Stimulated activated CD4-positive, alpha-beta T cell treated with anti-CD3 and anti-CD28 coated beads, Interleukin-4, amount 100 ng/mL, for 1 hour (primary cell): ENCODE data around the gene CHURC1.
"Not testable (repeated sequence)": the region's sequence is repeated elsewhere in the genome, so short reads cannot be mapped to it uniquely, and the experiment has no call there.

Experiments used
- DNase-seq: peaks from one replicate; pipeline ENCODE4 v3.0.0-alpha.2; 2020

CHURC1 gene

DNA sequence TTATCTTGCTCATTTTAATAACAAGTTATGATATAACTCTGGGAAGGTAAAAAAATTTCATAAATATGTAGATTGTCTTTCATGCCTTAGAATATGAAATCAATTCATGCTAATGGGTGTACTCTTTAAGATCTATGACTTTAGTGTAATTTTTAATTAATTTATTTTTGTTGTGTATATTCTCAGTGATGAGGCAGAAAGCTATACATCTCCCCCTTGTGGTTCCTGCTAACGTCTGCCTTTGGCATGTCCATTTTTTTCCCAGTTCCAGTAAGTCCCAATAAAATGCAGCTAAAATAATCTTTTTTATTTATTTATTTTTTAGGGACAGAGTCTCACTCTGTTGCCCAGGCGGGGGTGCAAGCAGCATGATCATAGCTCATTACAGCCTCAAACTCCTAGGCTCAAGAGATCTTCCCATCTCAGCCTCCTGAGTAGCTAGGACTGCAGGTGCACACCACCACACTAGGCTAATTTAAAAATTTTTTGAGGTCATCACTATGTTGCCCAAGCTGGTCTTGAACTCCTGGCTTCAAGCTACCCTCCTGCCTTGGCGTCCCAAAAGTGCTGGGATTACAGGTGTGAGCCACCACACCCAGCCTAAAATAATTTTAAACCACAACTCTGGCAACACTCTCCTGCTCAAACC is 3.3 kb upstream of the CHURC1 start:
- DNase-seq, result no peak

GRCh38 chr14:64912261-64912660 is 2.0 kb upstream of the CHURC1 start:
- no peak for DNase-seq

DNA sequence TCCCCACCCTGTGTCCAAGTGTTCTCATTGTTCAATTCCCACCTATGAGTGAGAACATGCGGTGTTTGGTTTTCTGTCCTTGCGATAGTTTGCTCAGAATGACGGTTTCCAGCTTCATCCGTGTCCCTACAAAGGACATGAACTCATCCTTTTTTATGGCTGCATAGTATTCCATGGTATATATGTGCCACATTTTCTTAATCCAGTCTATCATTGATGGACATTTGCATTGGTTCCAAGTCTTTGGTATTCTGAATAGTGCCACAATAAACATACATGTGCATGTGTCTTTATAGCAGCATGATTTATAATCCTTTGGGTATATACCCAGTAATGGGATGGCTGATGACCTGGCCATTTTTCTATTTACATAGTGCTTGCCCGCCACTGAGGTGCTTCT is 778 bp upstream of the CHURC1 start:
- not testable (repeated sequence) for DNase-seq

GRCh38 chr14:64915029-64915424 is 772 bp downstream of the CHURC1 start:
- no peak for DNase-seq

DNA sequence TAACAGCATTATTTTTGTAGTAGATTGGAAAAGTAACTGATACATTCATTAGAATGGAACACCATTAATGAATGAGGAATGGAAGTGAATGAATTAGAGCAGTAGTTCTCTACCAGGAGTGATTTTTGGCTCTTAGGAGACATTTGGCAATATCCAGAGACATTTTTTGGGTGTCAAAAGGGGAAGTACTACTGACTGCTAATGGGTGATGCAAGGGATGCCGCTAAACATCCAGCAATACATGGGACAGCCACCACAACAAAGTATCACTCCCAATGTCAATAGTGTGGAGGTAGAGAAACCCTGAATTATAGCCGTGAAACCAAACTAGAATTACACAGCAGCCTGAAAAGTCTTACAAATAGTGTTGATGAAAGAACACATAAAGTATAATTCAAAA is 1.5 kb downstream of the CHURC1 start:
- DNase-seq, result no peak

GRCh38 chr14:64918216-64918615 is 4.0 kb downstream of the CHURC1 start:
- no peak for DNase-seq

- DNase-seq, result no peak
Measured at GRCh38 chr14:64919215-64919614, 5.0 kb downstream of the CHURC1 start.

GRCh38 chr14:64919618-64920017 is 5.4 kb downstream of the CHURC1 start:
- no peak for DNase-seq

DNA sequence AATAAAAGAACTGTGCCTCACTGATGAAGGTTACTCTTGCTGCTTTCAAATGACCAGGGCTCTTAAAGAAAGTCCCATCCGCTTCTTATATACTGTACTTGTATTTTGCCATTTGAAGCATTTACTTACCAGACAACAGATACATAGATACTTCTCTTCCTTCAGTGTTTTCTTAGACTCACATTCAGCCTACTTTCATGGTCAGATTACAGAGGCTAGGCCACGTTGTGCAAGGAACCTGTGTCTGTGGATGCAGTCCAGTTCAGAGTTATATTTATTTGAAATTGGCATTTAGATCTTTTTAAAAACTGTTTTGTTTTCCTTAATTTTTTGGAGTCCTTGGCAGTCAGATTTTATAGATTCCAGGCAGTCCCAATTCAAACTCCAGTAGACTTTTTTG is 6.2 kb downstream of the CHURC1 start:
- DNase-seq, result no peak

GRCh38 chr14:64923015-64923414 is 8.8 kb downstream of the CHURC1 start:
- DNase-seq, result no peak

GRCh38 chr14:64926398-64926995 is 12.2 kb downstream of the CHURC1 start:
- DNase-seq, result no peak

DNA sequence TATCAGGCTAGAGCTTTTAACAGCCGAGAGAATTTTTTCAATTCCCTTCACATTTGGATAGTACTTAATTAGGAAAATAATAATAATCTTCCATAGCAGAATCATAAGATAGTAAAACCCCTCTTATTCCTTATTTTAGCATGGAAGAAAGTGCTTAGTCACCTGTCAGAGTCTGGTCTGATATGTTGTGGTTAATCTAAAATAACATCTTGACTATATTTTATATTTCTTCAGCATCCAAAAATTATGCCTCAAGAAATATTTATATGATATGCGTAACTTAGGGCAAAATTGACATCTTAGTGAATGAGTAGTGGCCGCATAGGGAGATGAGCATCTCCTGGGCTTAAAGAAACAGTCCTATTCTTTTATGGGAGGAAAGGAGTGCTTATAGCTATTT is 12.8 kb downstream of the CHURC1 start:
- no peak for DNase-seq

- no peak for DNase-seq
Measured at GRCh38 chr14:64928239-64929013, 14.2 kb downstream of the CHURC1 start.

DNA sequence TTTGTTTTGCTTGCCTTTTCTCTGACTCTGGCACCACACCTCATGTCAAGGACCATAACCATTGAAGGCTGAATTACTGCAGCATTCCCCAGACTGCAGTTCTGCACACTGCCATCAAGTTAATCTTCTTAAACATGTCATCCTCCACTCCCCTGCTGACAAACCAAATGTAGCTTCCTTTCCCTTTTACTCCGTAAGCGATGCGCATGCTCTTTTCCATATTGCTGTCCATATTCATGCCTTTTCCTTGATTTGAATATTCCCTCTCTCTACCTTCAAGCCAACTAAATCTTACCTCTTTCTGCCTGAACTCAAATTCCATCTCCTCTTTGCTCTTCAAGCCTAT is 14.7 kb downstream of the CHURC1 start:
- no peak for DNase-seq

DNA sequence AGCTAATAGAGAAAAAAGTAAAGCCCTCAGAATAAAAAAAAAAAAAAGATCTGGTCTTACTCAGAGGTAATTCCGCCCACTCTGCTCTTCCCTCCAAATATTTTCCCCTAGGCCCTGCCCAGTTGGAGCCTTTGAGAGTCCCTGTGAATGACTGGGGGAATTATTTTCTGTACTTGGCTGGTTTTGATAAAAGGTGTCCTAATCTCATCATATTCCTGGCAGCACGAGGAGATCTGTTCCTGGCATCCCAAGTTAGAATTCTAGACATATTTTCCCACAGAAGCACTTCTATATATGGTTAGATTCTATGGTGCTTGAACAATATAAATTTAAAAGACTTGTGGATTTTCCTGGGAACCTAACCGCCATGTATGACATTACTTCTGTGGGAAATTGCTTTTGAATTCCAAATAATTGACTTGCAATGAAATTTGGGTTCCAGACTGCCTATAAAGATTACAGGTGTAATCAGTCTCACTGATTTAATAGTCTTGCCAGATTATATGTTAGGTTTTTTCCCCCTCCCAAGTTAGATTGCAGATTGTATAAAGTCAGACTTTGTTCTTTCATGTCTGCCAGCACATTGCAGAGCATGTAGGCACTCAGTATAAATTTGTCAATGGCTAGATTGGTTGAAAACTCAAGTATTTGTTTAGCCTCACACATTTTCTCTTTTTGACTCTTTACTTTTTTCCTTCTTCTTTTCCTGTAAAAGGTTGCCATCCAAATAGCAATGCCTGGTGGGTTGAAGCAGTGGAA is 16.0 kb downstream of the CHURC1 start:
- DNase-seq, result no peak

- DNase-seq, result no peak
Measured at GRCh38 chr14:64931123-64931522, 16.9 kb downstream of the CHURC1 start.

DNA sequence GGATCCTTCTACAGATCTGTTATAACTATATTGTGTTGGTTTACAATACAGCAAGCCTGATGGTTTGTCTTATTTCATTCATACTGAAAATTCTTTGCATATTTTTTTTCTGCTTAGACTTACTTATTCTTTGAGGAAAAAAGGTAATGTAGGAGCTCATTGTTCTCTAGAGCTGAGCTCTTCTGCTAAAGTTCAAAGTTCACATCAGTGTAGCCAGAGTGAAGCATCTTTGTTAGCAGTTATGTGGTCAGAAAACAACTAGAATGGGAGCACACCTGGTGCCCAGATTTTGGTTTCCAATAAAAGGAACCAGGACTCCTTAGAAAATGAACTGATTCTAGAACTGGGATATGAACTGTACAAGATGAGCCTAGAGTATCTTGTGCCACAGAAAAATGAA is 18.0 kb downstream of the CHURC1 start:
- no peak for DNase-seq

DNA sequence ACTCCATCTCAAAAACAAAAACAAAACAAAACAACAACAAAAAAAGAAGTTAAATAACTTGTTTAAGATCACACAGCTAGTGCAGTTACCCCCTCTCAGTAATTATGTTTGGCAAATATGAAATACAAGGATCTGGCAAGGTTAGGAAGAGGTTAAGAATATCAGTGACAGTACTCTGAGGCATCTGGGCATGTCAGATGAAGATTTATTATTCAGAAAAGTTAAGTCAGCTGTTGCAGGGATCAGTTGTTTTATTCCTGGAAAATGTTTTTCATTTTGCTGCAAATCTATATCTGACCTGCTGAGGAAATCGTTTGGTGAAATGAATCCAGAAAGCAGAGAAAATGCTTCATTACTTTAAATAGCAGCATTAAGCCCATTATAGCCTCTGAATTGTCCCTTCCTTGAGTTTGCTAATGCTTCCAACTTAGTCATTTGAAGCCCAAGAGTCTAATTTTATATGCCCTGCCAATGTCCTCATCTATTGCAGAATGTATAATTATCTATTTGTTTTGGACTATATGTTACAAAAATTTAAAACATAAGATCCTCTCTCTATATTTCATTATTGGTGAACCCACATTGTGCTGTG is 20.2 kb downstream of the CHURC1 start:
- DNase-seq, result no peak

DNA sequence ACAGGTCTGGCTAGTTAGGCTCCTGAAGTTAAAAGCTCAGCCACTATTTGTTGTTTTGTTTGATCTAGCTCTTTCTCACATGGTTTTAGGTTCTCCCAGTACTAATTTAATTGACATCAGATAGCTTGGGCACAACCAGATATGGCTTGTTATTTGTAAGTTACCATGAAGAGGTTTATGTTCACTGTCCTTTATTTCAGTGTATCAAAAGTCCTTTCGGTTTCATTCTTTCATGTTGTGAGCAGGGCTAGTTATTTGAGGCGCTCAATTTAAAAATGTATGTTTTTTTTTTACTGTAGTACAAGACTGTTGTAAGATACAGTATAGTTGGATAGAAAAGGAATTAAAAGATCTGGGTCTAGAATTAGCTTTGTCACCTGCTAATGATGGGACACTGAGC is 21.3 kb downstream of the CHURC1 start:
- DNase-seq, result no peak

DNA sequence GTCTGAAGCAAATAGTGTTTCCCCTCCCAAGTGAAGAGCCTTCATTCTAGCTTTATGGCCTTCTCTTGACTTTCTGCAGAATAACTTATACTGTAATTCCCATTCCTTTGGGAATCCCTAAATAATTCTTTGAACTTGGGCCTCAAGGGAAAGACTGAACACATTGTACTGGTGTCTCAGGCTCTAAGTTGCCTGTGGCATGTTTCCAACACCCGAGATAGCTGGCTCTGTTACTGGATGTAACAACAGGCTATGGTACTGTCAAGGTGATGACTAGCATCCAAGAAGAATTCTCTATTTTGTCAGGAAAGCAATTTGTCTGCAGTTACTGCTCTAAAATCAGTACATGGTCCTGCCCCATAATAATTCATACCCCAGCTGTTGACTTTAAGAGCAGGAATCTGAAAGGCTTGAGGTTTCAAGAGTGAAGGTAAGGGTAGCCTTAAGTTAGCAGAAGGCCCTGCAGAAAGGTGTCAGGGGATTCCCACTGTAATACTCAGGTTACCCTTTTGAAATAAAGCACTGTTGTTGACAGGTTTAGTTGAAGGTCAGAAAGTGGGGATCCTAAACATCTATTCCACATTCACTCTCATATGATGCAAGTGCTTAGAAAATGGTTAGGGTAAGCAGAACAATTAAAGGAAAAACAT is 23.0 kb downstream of the CHURC1 start:
- no peak for DNase-seq

DNA sequence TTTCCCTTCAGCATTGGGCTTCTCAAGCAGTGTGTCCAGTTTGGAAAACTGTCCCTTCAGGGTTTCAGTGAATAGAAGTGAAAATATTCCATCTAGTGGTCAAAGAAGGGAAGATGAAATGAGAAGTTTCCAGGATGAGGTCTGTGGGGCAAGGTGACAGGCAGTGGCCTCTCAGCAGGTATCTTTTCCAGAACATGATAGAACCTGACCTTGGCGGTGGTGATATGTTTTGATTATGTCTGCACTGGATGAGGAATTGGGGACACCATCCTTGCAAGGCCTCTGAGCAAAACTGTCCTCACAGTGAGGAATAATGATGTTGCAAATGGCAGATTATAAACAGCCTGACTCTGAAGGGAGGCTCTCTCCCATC is 23.6 kb downstream of the CHURC1 start:
- DNase-seq, result no peak

DNA sequence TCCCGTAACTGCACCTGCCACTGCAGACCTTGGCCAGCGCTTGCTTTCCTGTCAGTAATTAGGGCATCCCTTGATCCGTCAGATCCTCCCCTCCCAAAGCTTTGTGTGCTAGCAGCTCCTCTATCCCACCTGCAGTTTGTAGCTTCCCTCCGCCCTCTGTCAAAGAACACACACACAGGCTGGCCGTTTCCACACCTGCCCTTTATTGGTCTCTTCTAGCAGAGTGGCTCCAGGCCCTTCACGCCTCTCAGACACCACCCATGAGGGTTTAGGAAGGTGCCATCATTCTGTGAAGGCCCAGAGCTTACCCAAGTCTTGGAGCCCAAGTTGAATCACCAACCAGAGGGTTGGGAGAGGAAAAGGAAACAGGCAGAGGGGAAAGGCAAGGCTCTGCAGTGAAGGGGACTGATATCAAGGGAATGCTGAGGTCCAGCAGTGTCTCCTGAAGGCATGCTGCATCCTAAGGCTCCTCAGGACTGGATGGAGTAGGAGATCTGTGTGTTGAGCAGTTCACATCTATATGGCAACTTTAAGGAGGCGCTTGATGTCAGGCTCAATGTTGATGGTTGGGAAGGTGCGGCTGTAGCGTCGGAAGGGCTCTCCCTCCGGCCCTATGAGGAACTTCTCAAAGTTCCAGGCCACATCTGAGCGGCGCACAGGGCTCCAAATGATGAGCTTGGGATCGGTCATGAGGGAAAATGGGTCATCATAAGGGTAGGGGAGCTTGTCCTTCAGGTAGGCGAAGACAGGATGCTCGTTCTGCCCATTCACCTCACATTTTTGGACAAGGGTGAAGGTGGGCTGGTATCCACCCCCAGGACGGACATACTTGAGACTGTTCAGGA is 24.9 kb downstream of the CHURC1 start:
- DNase-seq, result no peak
